ENCODE results near the gene FAM3D. TPM values are rescaled to one million over a fixed set of nuclear protein-coding genes. Genes with fewer than 3 reads are reported as not detected.

The FAM3D gene
- polyA plus RNA-seq, 2 donors = 316 to 493 TPM

Other genes starting within 250 kb of the FAM3D start
- gene PDHB, start 232.9 kb downstream of the FAM3D start, polyA plus RNA-seq = 10 to 100 TPM; 59.0 to 82.0 TPM
- gene KCTD6, start 174.7 kb downstream of the FAM3D start, polyA plus RNA-seq = 10 to 100 TPM in 1 of 2 donors, 1 to 10 TPM in 1; 9.2 to 11.2 TPM
- gene ACOX2, start 129.6 kb downstream of the FAM3D start, polyA plus RNA-seq = 10 to 100 TPM; 13.9 to 19.7 TPM
- gene FAM107A, start 89.4 kb downstream of the FAM3D start, polyA plus RNA-seq = 1 to 10 TPM; 6.3 to 7.2 TPM

Data from esophagus (tissue), 2 donors.